Measurements from ENCODE around the gene CHD1L. TPM values are rescaled to one million over a fixed set of nuclear protein-coding genes. Genes with fewer than 3 reads are reported as not detected.

CHD1L gene
- total and polyA plus RNA-seq, 4 donors = 14.1 to 23.8 (median 21.1) TPM

DNA sequence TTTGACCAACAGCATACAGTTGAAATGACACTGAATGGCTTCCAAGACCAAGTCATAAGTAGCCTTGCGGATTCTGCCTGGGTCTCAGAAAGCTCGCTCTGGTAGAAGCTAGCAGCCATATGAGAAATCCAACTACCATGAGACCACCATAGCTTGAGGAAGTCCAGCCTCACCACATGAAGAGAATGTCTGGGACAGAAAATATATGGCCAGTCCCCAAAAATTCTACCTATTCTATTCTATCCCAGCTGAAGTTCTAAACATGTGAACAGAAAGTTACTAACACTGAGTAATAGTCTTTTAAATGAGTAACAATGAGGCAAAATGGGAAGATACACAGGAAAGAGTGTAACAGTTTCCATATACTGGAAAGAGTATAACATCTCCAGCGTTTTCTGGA is 26.4 kb upstream of the CHD1L start:
- Histone ChIP-seq H3K4me3 (ENCODE audit: low read depth in 1 of 3, low read length in 3 of 3) (no peak overlapping the region), H3K27ac (ENCODE audit: low read depth in 1 of 2, low read length in 2 of 2) (peak overlapping the region; percentile 42 to 44), H3K36me3 (ENCODE audit: control insufficient read depth in 4 of 4, insufficient read depth in 3 of 4, low read depth in 1 of 4, low read length in 3 of 4) (peaks cover 0 to 31% (median 18%) of the 10 kb centered on the region in 4 donors), H3K9me3 (ENCODE audit: control insufficient read depth in 4 of 4, low read length in 3 of 4) (no peaks in the 10 kb centered on the region), H3K27me3 (ENCODE audit: control insufficient read depth in 4 of 4, insufficient read depth in 4 of 4, low read length in 3 of 4) (no peaks in the 10 kb centered on the region), H3K9ac (ENCODE audit: low read depth in 1 of 2, low read length in 2 of 2) (no peak overlapping the region), H3K4me1 (ENCODE audit: control insufficient read depth in 4 of 4, insufficient read depth in 4 of 4, low read length in 3 of 4) (peaks cover 9 to 79% (median 56%) of the 10 kb centered on the region in 4 donors)
- no peak for DNase-seq (ENCODE audit: low spot score)
- TF ChIP-seq, protein P1, sequence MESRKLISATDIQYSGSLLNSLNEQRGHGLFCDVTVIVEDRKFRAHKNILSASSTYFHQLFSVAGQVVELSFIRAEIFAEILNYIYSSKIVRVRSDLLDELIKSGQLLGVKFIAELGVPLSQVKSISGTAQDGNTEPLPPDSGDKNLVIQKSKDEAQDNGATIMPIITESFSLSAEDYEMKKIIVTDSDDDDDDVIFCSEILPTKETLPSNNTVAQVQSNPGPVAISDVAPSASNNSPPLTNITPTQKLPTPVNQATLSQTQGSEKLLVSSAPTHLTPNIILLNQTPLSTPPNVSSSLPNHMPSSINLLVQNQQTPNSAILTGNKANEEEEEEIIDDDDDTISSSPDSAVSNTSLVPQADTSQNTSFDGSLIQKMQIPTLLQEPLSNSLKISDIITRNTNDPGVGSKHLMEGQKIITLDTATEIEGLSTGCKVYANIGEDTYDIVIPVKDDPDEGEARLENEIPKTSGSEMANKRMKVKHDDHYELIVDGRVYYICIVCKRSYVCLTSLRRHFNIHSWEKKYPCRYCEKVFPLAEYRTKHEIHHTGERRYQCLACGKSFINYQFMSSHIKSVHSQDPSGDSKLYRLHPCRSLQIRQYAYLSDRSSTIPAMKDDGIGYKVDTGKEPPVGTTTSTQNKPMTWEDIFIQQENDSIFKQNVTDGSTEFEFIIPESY (IDR thresholded peaks at IDR 0.05) = no peak
- TF ChIP-seq EGR1 (IDR thresholded peaks at IDR 0.05; ENCODE audit: low read depth in 2 of 2) = no peak
- 73% methylated on average over 3 of the region's 3 CpGs for WGBS

GRCh38 chr1:147217141-147217540 is 25.3 kb upstream of the CHD1L start:
- H3K4me3 ChIP-seq (ENCODE audit: low read depth in 1 of 3, low read length in 3 of 3) = no peak overlapping the region
- H3K4me1 ChIP-seq (ENCODE audit: control insufficient read depth in 4 of 4, insufficient read depth in 4 of 4, low read length in 3 of 4) = peaks cover 12 to 81% (median 59%) of the 10 kb centered on the region in 4 donors
- 92% methylated on average over 7 of the region's 7 CpGs for WGBS

More at GRCh38 chr1:147217141-147217540, 25.3 kb upstream of the CHD1L start:
- peaks cover 0 to 26% (median 15%) of the 10 kb centered on the region in 4 donors for H3K36me3 ChIP-seq (ENCODE audit: control insufficient read depth in 4 of 4, insufficient read depth in 3 of 4, low read depth in 1 of 4, low read length in 3 of 4)
- H3K27ac ChIP-seq (ENCODE audit: low read depth in 1 of 2, low read length in 2 of 2) = peak overlapping the region in 1 of 2 donors; percentile 22
- H3K9ac ChIP-seq (ENCODE audit: low read depth in 1 of 2, low read length in 2 of 2) = no peak overlapping the region
- no peaks in the 10 kb centered on the region for H3K27me3 ChIP-seq (ENCODE audit: control insufficient read depth in 4 of 4, insufficient read depth in 4 of 4, low read length in 3 of 4)
- TF ChIP-seq FOXA2 (IDR thresholded peaks at IDR 0.05) (no peak), HNF4A (conservative IDR thresholded peaks at IDR 0.05) (no peak), EGR1 (IDR thresholded peaks at IDR 0.05; ENCODE audit: low read depth in 2 of 2) (no peak), GABPA (IDR thresholded peaks at IDR 0.05 in 1 of 2, conservative IDR thresholded peaks at IDR 0.05 in 1 of 2) (no peak), FOXA1 (IDR thresholded peaks at IDR 0.05) (no peak), TAF1 (conservative IDR thresholded peaks at IDR 0.05) (no peak), JUND (IDR thresholded peaks at IDR 0.05) (no peak), YY1 (IDR thresholded peaks at IDR 0.05) (no peak), NR2F2 (IDR thresholded peaks at IDR 0.05) (no peak), RXRA (IDR thresholded peaks at IDR 0.05) (no peak), RAD21 (IDR thresholded peaks at IDR 0.05) (no peak), HNF4G (IDR thresholded peaks at IDR 0.05) (no peak), CTCF (IDR thresholded peaks at IDR 0.05; ENCODE audit: low read depth, low read length, missing input control) (no peak), SP1 (IDR thresholded peaks at IDR 0.05) (no peak)
- TF ChIP-seq, protein P2, sequence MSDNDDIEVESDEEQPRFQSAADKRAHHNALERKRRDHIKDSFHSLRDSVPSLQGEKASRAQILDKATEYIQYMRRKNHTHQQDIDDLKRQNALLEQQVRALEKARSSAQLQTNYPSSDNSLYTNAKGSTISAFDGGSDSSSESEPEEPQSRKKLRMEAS (IDR thresholded peaks at IDR 0.05) = no peak
- TF ChIP-seq, protein P3, sequence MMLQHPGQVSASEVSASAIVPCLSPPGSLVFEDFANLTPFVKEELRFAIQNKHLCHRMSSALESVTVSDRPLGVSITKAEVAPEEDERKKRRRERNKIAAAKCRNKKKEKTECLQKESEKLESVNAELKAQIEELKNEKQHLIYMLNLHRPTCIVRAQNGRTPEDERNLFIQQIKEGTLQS (IDR thresholded peaks at IDR 0.05) = no peak
- TF ChIP-seq, protein P4, sequence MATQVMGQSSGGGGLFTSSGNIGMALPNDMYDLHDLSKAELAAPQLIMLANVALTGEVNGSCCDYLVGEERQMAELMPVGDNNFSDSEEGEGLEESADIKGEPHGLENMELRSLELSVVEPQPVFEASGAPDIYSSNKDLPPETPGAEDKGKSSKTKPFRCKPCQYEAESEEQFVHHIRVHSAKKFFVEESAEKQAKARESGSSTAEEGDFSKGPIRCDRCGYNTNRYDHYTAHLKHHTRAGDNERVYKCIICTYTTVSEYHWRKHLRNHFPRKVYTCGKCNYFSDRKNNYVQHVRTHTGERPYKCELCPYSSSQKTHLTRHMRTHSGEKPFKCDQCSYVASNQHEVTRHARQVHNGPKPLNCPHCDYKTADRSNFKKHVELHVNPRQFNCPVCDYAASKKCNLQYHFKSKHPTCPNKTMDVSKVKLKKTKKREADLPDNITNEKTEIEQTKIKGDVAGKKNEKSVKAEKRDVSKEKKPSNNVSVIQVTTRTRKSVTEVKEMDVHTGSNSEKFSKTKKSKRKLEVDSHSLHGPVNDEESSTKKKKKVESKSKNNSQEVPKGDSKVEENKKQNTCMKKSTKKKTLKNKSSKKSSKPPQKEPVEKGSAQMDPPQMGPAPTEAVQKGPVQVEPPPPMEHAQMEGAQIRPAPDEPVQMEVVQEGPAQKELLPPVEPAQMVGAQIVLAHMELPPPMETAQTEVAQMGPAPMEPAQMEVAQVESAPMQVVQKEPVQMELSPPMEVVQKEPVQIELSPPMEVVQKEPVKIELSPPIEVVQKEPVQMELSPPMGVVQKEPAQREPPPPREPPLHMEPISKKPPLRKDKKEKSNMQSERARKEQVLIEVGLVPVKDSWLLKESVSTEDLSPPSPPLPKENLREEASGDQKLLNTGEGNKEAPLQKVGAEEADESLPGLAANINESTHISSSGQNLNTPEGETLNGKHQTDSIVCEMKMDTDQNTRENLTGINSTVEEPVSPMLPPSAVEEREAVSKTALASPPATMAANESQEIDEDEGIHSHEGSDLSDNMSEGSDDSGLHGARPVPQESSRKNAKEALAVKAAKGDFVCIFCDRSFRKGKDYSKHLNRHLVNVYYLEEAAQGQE (IDR thresholded peaks at IDR 0.05) = no peak
- TF ChIP-seq, protein P1 (IDR thresholded peaks at IDR 0.05) = no peak
- DNase-seq (ENCODE audit: low spot score) = no peak
- no peaks in the 10 kb centered on the region for H3K9me3 ChIP-seq (ENCODE audit: control insufficient read depth in 4 of 4, low read length in 3 of 4)

All from liver (tissue), 9 donors.